ENCODE data around the gene CDH13.

- TF ChIP-seq POLR2A (IDR thresholded peaks at IDR 0.05; ENCODE audit: low read depth, low read length) (no peak), POLR2AphosphoS5 (IDR thresholded peaks at IDR 0.05; ENCODE audit: insufficient read depth, low read depth, low read length) (no peak), MYC (IDR thresholded peaks at IDR 0.05; ENCODE audit: low read depth, low read length) (no peak), JUN (IDR thresholded peaks at IDR 0.05; ENCODE audit: borderline replicate concordance, insufficient read depth, insufficient read length, low read depth) (no peak), FOS (IDR thresholded peaks at IDR 0.05; ENCODE audit: borderline replicate concordance, insufficient read depth, low read length) (no peak), EZH2 (IDR thresholded peaks at IDR 0.05; ENCODE audit: borderline replicate concordance, low read depth, low read length, severe bottlenecking) (no peak)
- TF ChIP-seq, protein P1, sequence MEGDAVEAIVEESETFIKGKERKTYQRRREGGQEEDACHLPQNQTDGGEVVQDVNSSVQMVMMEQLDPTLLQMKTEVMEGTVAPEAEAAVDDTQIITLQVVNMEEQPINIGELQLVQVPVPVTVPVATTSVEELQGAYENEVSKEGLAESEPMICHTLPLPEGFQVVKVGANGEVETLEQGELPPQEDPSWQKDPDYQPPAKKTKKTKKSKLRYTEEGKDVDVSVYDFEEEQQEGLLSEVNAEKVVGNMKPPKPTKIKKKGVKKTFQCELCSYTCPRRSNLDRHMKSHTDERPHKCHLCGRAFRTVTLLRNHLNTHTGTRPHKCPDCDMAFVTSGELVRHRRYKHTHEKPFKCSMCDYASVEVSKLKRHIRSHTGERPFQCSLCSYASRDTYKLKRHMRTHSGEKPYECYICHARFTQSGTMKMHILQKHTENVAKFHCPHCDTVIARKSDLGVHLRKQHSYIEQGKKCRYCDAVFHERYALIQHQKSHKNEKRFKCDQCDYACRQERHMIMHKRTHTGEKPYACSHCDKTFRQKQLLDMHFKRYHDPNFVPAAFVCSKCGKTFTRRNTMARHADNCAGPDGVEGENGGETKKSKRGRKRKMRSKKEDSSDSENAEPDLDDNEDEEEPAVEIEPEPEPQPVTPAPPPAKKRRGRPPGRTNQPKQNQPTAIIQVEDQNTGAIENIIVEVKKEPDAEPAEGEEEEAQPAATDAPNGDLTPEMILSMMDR (IDR thresholded peaks at IDR 0.05; ENCODE audit: extremely low read depth in 1 of 2, insufficient read depth in 1 of 2, low read depth in 1 of 2, low read length in 2 of 2): no peak
- TF ChIP-seq, protein P2, sequence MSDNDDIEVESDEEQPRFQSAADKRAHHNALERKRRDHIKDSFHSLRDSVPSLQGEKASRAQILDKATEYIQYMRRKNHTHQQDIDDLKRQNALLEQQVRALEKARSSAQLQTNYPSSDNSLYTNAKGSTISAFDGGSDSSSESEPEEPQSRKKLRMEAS (IDR thresholded peaks at IDR 0.05; ENCODE audit: insufficient read depth, insufficient read length): no peak
Measured at GRCh38 chr16:82987767-82988166, 361.0 kb downstream of the CDH13 start.

All from endothelial cell of umbilical vein (primary cell).